Measurements from ENCODE around the gene POMC. TPM values are rescaled to one million over a fixed set of nuclear protein-coding genes. Genes with fewer than 3 reads are reported as not detected.
A peak's percentile ranks its signal among the peaks of the same experiment; 100 is the strongest.

The POMC gene
- total RNA-seq, 1 donor from 2014 or later = not detected

DNA sequence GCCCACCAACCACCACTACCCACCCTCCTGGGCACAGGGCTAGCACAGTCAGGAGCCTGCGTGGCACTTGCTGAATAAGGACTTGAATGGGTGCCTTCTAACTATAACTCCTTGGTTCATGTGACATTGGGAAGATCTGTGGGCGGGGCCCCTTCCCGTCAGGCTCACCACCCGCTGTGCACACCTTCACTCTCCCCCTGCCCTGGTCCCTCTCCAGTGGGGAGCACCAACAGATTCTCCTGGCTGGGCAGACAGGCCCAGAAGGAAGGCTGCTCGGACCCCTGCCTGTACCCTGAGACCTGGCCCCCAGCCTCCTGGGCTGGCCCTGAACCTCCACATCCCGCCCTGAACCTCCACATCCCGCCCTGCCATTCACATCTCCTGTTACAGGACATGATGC, 33.4 kb upstream of the POMC start:
- Histone ChIP-seq H3K4me3 (ENCODE audit: insufficient read depth, low read depth, low read length) (no peak overlapping the region), H3K4me1 (ENCODE audit: insufficient read depth, low read length) (no peaks in the 10 kb centered on the region), H3K27me3 (ENCODE audit: insufficient read depth, low read length) (no peaks in the 10 kb centered on the region), H3K27ac (ENCODE audit: low read depth, low read length) (no peak overlapping the region), H2AFZ (ENCODE audit: low read depth, low read length) (no peak overlapping the region), H3K36me3 (ENCODE audit: insufficient read depth, low read length) (no peaks in the 10 kb centered on the region), H3K4me2 (ENCODE audit: low read length) (no peak overlapping the region), H3K9me3 (ENCODE audit: insufficient read depth, low read depth, low read length) (no peaks in the 10 kb centered on the region), H4K20me1 (ENCODE audit: insufficient read depth, low read length) (no peaks in the 10 kb centered on the region), H3K79me2 (ENCODE audit: insufficient read depth, low read length) (no peaks in the 10 kb centered on the region), H3K9ac (ENCODE audit: low read length) (no peak overlapping the region)
- FAIRE-seq (no peak), DNase-seq (ENCODE audit: low read depth) (no peak)
- Mint-ChIP-seq H3K4me3 (ENCODE audit: unreplicated experiment) (no peak overlapping the region), H3K27me3 (ENCODE audit: low read depth, unreplicated experiment) (peaks cover 3% of the 10 kb centered on the region), H3K27ac (ENCODE audit: unreplicated experiment) (no peak overlapping the region), H3K4me1 (ENCODE audit: low read depth, unreplicated experiment) (peaks cover 10% of the 10 kb centered on the region), H3K36me3 (ENCODE audit: low read depth, unreplicated experiment) (no peaks in the 10 kb centered on the region), H3K9me3 (ENCODE audit: unreplicated experiment) (no peaks in the 10 kb centered on the region)
- TF ChIP-seq, protein P1, sequence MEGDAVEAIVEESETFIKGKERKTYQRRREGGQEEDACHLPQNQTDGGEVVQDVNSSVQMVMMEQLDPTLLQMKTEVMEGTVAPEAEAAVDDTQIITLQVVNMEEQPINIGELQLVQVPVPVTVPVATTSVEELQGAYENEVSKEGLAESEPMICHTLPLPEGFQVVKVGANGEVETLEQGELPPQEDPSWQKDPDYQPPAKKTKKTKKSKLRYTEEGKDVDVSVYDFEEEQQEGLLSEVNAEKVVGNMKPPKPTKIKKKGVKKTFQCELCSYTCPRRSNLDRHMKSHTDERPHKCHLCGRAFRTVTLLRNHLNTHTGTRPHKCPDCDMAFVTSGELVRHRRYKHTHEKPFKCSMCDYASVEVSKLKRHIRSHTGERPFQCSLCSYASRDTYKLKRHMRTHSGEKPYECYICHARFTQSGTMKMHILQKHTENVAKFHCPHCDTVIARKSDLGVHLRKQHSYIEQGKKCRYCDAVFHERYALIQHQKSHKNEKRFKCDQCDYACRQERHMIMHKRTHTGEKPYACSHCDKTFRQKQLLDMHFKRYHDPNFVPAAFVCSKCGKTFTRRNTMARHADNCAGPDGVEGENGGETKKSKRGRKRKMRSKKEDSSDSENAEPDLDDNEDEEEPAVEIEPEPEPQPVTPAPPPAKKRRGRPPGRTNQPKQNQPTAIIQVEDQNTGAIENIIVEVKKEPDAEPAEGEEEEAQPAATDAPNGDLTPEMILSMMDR (IDR thresholded peaks at IDR 0.05; ENCODE audit: insufficient read depth, low read depth, low read length) = no peak

DNA sequence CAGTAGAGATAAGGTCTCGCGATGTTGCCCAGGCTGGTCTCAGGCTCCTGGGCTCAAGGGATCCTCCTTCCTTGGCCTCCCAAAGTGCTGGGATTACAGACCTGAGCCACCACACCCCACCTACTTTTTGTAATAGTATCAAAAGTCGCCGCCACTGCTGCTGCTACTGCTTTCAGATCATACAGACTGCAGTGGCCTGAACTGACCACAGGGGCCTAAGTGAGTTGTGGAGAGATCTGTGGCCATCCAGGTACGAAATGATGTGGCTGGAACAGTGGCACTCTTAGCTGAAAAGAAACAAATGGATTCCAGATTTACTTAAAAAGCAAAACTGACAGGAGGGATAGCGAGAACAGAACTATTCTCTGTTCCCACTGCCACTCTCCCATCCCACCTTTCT, 32.9 kb upstream of the POMC start:
- Mint-ChIP-seq H3K4me3 (ENCODE audit: unreplicated experiment) (no peak overlapping the region), H3K9me3 (ENCODE audit: unreplicated experiment) (no peaks in the 10 kb centered on the region), H3K27me3 (ENCODE audit: low read depth, unreplicated experiment) (peaks cover 3% of the 10 kb centered on the region), H3K36me3 (ENCODE audit: low read depth, unreplicated experiment) (no peaks in the 10 kb centered on the region), H3K27ac (ENCODE audit: unreplicated experiment) (no peak overlapping the region), H3K4me1 (ENCODE audit: low read depth, unreplicated experiment) (peaks cover 10% of the 10 kb centered on the region)
- DNase-seq (ENCODE audit: low read depth) (no peak), FAIRE-seq (no peak)
- Histone ChIP-seq H3K4me1 (ENCODE audit: insufficient read depth, low read length) (no peaks in the 10 kb centered on the region), H2AFZ (ENCODE audit: low read depth, low read length) (no peak overlapping the region), H3K9ac (ENCODE audit: low read length) (no peak overlapping the region), H3K4me3 (ENCODE audit: insufficient read depth, low read depth, low read length) (no peak overlapping the region), H3K27me3 (ENCODE audit: insufficient read depth, low read length) (no peaks in the 10 kb centered on the region), H3K4me2 (ENCODE audit: low read length) (no peak overlapping the region), H3K79me2 (ENCODE audit: insufficient read depth, low read length) (no peaks in the 10 kb centered on the region), H3K9me3 (ENCODE audit: insufficient read depth, low read depth, low read length) (no peaks in the 10 kb centered on the region), H3K27ac (ENCODE audit: low read depth, low read length) (no peak overlapping the region), H3K36me3 (ENCODE audit: insufficient read depth, low read length) (no peaks in the 10 kb centered on the region), H4K20me1 (ENCODE audit: insufficient read depth, low read length) (no peaks in the 10 kb centered on the region)
- TF ChIP-seq, protein P1 (IDR thresholded peaks at IDR 0.05; ENCODE audit: insufficient read depth, low read depth, low read length) = peak; percentile 23
- no peak for TF ChIP-seq EZH2 (IDR thresholded peaks at IDR 0.05; ENCODE audit: insufficient read depth, low read length)

DNA sequence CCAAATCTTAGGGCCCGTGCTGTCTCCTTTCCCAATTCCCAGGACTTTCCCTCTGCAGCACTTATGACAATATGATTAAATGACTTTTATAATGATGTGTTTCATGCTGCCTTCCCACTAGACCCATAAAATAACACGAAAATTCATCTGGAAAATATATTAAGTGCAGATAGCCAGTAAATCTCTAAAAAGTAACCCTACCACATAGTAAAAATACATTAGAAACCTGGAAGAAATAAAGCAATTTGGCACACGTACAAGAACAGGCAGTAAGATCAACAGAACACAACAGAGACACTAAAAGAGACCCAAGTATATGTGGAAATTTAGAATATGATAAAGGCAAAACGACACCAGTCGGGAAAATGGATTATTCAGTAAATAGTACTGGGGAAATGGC, 30.2 kb upstream of the POMC start:
- Histone ChIP-seq H3K9me3 (ENCODE audit: insufficient read depth, low read depth, low read length) (no peaks in the 10 kb centered on the region), H3K4me3 (ENCODE audit: insufficient read depth, low read depth, low read length) (no peak overlapping the region), H4K20me1 (ENCODE audit: insufficient read depth, low read length) (no peaks in the 10 kb centered on the region), H3K4me2 (ENCODE audit: low read length) (no peak overlapping the region), H3K9ac (ENCODE audit: low read length) (no peak overlapping the region), H3K4me1 (ENCODE audit: insufficient read depth, low read length) (no peaks in the 10 kb centered on the region), H2AFZ (ENCODE audit: low read depth, low read length) (no peak overlapping the region), H3K79me2 (ENCODE audit: insufficient read depth, low read length) (no peaks in the 10 kb centered on the region), H3K27me3 (ENCODE audit: insufficient read depth, low read length) (no peaks in the 10 kb centered on the region), H3K27ac (ENCODE audit: low read depth, low read length) (no peak overlapping the region), H3K36me3 (ENCODE audit: insufficient read depth, low read length) (no peaks in the 10 kb centered on the region)
- no peak for FAIRE-seq
- Mint-ChIP-seq H3K27ac (ENCODE audit: unreplicated experiment) (peak overlapping the region; percentile 88), H3K4me1 (ENCODE audit: low read depth, unreplicated experiment) (peaks cover 15% of the 10 kb centered on the region), H3K9me3 (ENCODE audit: unreplicated experiment) (no peaks in the 10 kb centered on the region), H3K36me3 (ENCODE audit: low read depth, unreplicated experiment) (no peaks in the 10 kb centered on the region), H3K27me3 (ENCODE audit: low read depth, unreplicated experiment) (peaks cover 6% of the 10 kb centered on the region), H3K4me3 (ENCODE audit: unreplicated experiment) (no peak overlapping the region)
- DNase-seq (ENCODE audit: low read depth) = no peak
- TF ChIP-seq, protein P1 (IDR thresholded peaks at IDR 0.05; ENCODE audit: insufficient read depth, low read depth, low read length) = no peak
- no peak for TF ChIP-seq EZH2 (IDR thresholded peaks at IDR 0.05; ENCODE audit: insufficient read depth, low read length)

Data from astrocyte (in vitro differentiated cells and primary cell).